ENCODE data around the gene CCDC149. TPM values are rescaled to one million over a fixed set of nuclear protein-coding genes. Genes with fewer than 3 reads are reported as not detected.

CCDC149 gene
- total RNA-seq, 1 experiment from 2014 or later = 4.1 TPM

DNA sequence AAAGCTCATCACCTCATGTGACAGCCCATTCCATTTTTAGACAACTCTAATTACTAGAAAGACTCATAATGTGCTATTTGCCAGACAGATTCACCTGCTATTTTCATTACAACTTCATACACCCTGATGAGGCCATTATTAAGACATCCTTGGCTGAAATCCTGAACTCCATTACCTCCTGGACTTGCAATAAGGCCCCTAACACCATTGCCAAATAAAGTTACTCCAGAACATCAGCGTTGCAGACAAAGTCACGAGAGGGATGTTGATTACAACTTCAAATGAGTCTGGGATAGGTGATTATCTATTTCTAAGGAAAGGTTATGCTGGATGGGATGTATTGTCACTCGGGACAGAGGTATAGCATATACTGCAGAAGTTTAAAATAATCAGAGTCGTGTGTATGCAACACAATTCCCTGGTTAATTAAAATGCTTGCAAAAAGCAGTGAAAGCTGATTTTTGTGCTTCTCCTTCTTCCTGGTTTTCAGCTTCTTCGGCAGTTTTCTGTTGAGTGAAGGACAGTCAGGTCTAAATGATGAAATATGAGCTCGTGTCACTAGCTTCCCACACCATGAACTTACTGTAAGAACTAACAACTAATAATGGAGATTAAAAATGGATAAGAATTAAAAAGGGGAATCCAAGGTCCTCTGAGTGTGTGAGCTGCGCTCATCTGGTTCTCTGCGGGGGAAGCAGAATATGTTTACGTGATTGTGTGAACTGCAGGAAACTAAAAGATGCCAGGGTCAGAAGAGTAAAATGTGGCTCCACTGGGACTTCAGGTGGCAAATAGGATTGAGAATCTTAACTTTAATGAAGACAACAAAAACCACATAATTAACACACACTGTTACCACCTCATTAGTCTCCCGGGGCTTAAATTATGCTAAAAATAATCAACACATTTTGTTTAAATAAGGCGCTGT is 135.0 kb downstream of the CCDC149 start:
- DNase-seq (ENCODE audit: low read depth) = no peak

DNA sequence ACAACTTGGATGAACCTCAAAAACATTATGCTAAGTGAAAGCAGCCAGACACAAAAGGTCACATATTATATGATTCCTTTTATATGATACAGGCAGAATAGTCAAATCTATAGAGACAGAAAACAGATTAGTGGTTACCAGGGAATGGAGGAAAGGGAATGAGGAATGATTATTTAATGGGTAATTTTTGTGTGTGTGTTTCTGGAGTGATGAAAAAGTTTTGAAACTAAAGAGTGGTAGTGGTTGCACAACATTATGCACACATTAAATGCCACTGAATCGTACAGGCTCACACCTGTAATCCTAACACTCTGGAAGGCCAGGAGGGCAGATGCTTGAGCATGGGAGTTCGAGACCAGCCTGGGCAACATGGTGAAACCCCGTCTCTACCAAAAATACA is 137.1 kb downstream of the CCDC149 start:
- DNase-seq (ENCODE audit: low read depth) = no peak

DNA sequence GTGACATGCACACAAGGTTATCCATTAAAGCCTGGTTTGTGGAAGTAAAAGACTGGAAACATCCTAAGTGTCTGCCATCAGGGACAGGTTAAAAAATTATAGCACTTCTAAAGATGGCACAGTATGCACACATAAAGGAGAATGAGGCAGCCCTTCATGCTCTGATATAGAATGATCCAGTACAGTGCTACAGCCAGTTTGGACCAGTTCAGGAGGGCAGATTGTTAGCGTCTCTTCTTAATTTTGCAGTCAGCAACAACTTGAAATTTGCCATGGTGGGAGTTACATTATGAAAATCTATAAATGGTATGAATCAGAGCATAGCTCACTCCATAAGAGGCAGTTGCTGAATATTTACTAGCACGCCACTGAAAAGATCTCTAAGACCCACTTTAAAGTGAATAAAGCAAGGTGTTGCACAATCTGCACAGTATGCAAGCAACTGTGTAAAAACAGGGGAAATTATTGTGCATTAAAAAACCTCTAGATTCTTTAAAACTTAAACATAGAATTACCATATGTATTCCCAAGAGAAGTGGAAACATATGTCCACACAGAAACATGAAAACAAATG is 137.7 kb downstream of the CCDC149 start:
- DNase-seq (ENCODE audit: low read depth) = peak; percentile 15

DNA sequence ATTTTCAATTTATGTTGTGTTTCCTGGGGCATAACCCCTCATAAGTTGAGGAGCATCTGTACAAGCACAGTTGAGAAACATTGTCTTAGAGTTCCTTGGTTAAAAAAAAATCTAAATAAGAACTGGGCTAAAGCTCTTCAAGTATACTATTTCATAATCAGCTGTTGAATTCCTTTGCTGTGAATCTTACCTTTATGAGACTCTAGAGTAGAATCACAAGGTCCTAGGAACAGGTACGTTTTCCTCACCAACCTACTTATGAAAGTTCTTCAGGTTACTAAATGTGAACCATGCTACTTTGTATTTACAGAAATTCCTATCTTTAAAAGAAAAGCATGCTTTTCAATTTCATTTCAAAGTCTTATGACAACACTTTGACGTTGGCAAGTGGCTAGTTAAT is 138.4 kb downstream of the CCDC149 start:
- no peak for DNase-seq (ENCODE audit: low read depth)

- no peak for DNase-seq (ENCODE audit: low read depth)
Observed at GRCh38 chr4:24772952-24773351, 139.9 kb downstream of the CCDC149 start.

DNA sequence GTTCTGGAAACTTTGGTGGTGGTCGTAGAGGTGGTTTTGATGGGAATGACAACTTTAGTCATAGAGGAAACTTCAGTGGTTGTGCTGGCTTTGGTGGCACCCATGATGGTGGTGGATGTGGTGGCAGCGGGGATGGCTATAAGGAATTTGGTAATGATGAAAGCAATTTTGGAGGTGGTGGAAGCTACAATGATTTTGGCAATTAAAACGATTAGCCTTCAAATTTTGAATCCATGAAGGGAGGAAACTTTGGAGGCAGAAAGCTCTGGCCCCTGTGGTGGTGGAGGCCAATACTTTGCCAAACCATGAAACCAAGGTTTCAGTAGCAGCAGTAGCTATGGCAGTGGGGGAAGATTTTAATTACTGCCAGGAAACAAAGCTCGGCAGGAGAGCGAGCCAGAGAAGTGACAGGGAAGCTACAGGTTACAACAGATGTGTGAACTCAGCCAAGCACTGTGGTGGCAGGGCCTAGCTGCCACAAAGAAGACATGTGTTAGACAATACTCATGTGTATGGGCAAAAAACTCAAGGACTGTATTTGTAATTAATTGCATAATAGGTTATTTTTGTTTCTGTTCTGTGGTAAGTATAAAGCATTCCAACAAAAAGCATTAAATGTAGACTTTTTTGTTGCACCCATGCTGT is 140.7 kb downstream of the CCDC149 start:
- peak; percentile 24 for DNase-seq (ENCODE audit: low read depth)

DNA sequence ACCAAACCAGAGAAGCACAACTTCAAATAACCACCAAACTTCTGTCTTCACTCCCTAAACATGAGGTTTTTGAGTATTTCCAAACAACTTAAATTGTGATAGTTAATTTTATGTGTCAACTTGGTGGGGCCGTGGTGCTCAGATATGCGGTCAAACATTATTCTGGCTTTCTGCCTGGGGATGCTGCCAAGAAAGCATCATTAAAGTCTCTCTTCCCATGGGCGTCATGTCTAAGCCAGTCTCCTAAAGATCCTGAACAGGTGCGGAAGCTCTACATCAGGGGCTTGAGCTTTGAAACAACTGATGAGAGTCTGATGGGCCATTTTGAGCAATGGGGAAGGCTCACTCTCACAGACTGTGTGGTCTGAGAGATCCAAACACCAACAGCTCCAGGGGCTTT is 141.6 kb downstream of the CCDC149 start:
- DNase-seq (ENCODE audit: low read depth) = peak; percentile 71

- DNase-seq (ENCODE audit: low read depth) = no peak
Observed at GRCh38 chr4:24770667-24771066, 142.2 kb downstream of the CCDC149 start.

DNA sequence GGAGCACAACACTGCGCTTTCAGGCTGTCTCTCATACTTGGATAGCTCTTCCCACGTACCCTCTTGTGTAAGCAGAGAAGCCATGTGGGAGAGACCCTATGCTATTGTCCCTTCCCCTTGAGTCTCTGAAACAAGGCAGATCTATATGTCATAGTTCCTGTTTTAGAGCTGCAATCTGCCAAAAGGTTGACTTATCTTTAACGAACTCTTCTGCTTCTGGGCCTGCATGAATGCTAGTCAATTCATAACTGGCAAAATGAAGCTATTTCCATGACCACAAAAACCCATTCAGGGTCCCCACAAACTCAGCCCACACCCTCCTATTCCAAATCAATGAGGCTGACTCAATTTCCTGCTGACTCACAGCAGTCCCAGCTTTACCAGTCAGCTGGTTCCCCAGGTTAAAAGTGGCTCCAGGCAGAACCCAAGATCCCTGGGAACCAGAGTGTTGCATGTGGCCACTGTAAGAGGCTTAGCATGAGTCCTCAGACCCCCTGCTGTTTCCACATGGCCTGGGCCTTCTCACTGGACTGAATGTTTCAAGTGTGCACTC is 142.7 kb downstream of the CCDC149 start:
- DNase-seq (ENCODE audit: low read depth) = peak; percentile 97

GRCh38 chr4:24769571-24769970 is 143.3 kb downstream of the CCDC149 start:
- DNase-seq (ENCODE audit: low read depth) = no peak

GRCh38 chr4:24768604-24769003 is 144.2 kb downstream of the CCDC149 start:
- DNase-seq (ENCODE audit: low read depth) = no peak

GRCh38 chr4:24768006-24768405 is 144.8 kb downstream of the CCDC149 start:
- no peak for DNase-seq (ENCODE audit: low read depth)

DNA sequence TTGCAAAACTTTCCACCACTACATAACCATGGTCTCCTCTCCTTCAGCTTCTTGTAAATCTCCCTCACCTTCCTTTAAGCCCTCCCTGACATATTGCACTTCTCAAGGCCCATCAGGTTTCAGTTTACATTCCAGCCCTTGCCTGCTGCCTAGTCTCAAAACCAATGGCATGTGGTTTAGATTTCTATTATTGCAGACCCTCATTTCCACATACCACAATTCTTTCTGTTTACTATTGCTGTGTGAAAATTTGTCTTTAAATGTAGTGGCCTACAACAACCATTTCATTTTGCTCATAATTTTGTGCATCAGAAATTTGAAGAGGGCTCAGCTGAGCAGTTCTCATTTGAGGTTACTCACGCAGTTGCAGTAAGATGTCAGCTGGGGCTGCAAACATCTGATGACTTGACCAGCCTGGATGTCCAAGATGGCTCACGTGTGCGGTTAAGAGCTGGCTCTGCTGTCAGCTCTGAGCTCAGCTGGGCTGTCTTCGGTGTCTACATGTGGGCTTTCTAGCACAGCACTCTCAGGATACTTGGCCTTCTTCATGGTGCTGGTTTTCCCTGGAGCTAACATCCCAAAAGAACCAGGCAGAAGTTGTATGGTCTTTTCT is 147.4 kb downstream of the CCDC149 start:
- DNase-seq (ENCODE audit: low read depth) = peak; percentile 67

- DNase-seq (ENCODE audit: low read depth) = peak; percentile 44
Observed at GRCh38 chr4:24764345-24764744, 148.5 kb downstream of the CCDC149 start.

- peak; percentile 84 for DNase-seq (ENCODE audit: low read depth)
Observed at GRCh38 chr4:24763631-24764297, 149.1 kb downstream of the CCDC149 start.

Other genes with a start within 250 kb of the CCDC149 start
- gene SOD3, start 117.5 kb downstream of the CCDC149 start, total RNA-seq (2014; rRNA removed; shearing (Covaris generic)) = 1.2 and 1.9 TPM in 2 replicates
- not detected in 2 replicates for gene LGI2, start 117.9 kb upstream of the CCDC149 start, total RNA-seq (2014; rRNA removed; shearing (Covaris generic))
- 4.9 and 5.3 TPM in 2 replicates for gene SEPSECS, start 247.4 kb upstream of the CCDC149 start, total RNA-seq (2014; rRNA removed; shearing (Covaris generic))